GM06990 (cell line): Measurements from ENCODE around the gene POLR1D.
A peak's percentile ranks its signal among the peaks of the same experiment; 100 is the strongest.
"Not testable (repeated sequence)": the region's sequence is repeated elsewhere in the genome, so short reads cannot be mapped to it uniquely, and the experiment has no call there.

Experiments
- DNase-seq: peaks from one replicate; pipeline ENCODE4 v3.0.0-alpha.2; 2011; ENCODE audit not compliant: insufficient read length; ENCODE audit errors: extremely low read depth
- H3K27me3 ChIP-seq: replicated peaks from 2 replicates; pipeline ENCODE4 v1.6.0; 2011; ENCODE audit warnings: low read length; ENCODE audit not compliant: control insufficient read depth, insufficient read depth
- H3K36me3 ChIP-seq: 2 replicates; pipeline ENCODE4 v1.5.1; 2011; ENCODE audit warnings: low read length; ENCODE audit not compliant: control insufficient read depth, insufficient read depth
- H3K4me3 ChIP-seq: replicated peaks from 2 replicates; pipeline ENCODE4 v1.5.1; 2011; ENCODE audit warnings: low read depth, mild to moderate bottlenecking, control low read depth, low read length
- TF ChIP-seq, protein P1 (sequence below): IDR thresholded peaks from 2 replicates; pipeline ENCODE4 v1.5.1; 2011; ENCODE audit warnings: low read length, control low read depth, mild to moderate bottlenecking, inconsistent platforms; ENCODE audit not compliant: insufficient read depth, poor library complexity, severe bottlenecking

POLR1D gene

DNA sequence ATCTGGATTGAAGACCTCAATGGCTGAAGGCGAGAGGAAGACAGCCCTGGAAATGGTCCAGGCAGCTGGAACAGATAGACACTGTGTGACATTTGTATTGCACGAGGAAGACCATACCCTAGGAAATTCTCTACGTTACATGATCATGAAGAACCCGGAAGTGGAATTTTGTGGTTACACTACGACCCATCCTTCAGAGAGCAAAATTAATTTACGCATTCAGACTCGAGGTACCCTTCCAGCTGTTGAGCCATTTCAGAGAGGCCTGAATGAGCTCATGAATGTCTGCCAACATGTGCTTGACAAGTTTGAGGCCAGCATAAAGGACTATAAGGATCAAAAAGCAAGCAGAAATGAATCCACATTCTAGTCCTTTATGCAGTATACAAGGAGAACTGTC lies 1.2 kb downstream of the POLR1D start:
- Histone ChIP-seq H3K4me3 (peak overlapping the region; percentile 67), H3K27me3 (no peaks in the 10 kb centered on the region), H3K36me3 (no peaks in the 10 kb centered on the region; the same call in none of the 2 replicates)
- no peak for DNase-seq
- TF ChIP-seq, protein P1, sequence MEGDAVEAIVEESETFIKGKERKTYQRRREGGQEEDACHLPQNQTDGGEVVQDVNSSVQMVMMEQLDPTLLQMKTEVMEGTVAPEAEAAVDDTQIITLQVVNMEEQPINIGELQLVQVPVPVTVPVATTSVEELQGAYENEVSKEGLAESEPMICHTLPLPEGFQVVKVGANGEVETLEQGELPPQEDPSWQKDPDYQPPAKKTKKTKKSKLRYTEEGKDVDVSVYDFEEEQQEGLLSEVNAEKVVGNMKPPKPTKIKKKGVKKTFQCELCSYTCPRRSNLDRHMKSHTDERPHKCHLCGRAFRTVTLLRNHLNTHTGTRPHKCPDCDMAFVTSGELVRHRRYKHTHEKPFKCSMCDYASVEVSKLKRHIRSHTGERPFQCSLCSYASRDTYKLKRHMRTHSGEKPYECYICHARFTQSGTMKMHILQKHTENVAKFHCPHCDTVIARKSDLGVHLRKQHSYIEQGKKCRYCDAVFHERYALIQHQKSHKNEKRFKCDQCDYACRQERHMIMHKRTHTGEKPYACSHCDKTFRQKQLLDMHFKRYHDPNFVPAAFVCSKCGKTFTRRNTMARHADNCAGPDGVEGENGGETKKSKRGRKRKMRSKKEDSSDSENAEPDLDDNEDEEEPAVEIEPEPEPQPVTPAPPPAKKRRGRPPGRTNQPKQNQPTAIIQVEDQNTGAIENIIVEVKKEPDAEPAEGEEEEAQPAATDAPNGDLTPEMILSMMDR: no peak

DNA sequence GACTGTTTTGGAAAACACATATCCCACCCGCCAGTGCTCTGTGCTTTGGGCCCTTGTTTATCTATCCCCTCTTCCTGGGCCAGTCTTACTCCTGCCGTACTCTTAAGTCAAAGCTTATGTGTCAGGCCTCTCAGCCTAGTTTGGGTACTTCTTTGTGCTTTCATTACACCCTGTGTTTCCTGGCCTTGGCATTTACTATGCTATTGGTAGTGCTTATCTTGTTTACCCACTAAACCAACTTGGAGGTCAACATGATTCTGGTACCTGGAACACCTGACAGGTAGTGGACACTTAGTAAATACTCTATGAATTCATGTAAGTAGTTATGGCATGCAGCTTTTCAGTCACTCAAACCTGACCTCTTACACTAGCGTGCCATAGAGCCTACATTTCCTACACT lies 2.4 kb downstream of the POLR1D start:
- TF ChIP-seq, protein P1: no peak
- DNase-seq: no peak
- no peaks in the 10 kb centered on the region; the same call in none of the 2 replicates for H3K36me3 ChIP-seq
- no peaks in the 10 kb centered on the region for H3K27me3 ChIP-seq
- H3K4me3 ChIP-seq: no peak overlapping the region

DNA sequence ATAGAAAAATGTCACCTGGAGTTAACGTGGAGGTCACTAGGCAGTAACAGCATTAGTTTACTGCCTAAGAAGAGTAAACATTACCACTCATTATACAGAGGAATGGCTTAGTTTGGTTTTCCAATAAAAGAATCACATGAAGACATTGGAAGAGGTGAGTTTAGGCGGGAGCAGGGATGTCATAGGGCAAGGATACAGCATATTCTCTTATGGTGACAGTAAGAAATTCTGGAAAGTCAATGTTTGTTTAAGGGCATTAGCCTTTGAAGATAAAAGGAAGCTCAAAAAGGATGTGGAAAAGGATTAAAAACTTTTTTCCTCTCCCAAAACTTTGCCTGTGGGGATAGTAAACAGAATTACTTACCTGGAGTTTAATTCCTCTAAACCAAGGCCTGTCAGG lies 4.1 kb downstream of the POLR1D start:
- TF ChIP-seq, protein P1: no peak
- Histone ChIP-seq H3K36me3 (no peaks in the 10 kb centered on the region; the same call in none of the 2 replicates), H3K4me3 (no peak overlapping the region), H3K27me3 (no peaks in the 10 kb centered on the region)
- no peak for DNase-seq

DNA sequence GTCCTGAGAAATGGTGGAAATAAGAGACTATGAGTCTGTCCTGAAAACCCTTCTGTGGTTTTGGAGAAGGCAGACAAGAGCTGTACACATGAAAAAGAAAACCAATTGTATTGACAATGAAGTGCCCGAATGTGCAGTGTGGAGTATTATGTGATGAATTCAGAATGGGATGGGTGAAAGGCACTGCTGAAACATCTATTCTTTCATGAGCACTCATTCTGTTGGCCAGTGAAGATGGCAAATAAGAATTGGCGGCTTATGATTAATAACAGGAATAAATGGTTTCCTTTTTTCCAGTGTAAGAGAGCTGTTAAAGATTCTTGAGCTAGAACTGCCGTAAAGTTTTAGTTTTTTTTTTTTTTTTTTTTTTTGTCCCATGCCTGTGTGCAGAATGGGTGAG lies 5.7 kb downstream of the POLR1D start:
- TF ChIP-seq, protein P1: no peak
- Histone ChIP-seq H3K27me3 (no peaks in the 10 kb centered on the region), H3K4me3 (no peak overlapping the region), H3K36me3 (peaks cover 3% of the 10 kb centered on the region)
- no peak for DNase-seq

DNA sequence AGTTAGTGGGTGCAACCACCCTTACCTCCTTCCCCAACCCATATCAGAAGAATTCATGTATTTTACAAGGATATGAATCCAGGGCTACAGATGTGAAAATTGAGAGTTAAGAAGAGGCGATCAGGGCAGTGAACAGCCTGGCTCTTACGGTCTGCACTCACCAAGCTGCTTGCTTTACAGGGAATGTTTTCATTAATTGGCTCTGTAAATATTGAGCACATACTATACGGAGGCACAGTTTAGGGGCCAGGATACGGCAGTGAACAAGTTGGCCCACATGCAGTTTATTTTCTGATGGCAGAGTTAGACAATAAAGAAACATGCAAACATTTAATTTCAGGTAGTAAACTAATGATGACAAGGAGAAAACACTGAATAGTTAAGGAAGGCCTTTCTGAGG lies 6.4 kb downstream of the POLR1D start:
- no peak for DNase-seq
- Histone ChIP-seq H3K36me3 (peaks cover 3% of the 10 kb centered on the region), H3K4me3 (no peak overlapping the region), H3K27me3 (no peaks in the 10 kb centered on the region)
- TF ChIP-seq, protein P1: no peak

DNA sequence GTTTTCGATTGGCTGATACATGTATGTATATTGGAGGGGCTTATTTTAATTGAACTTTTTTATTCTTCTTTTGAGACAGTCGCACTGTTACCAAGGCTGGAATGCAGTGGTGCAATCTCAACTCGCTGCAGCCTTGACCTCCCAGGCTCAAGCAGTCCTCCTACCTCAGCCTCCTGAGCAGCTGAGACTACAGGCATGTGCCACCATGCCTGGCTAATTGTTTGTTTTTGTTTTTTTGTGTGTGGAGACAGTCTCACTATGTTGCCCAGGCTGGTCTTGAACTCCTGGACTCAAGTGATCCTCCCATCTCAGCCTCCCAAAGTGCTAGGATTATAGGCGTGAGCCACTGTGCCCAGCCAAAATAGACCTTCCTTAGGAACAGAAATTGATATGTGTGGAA lies 7.1 kb downstream of the POLR1D start:
- DNase-seq, H3K4me3 ChIP-seq, H3K36me3 ChIP-seq, H3K27me3 ChIP-seq: not testable (repeated sequence)
